OCI-LY3 (cell line): ENCODE measurements around the gene GLOD4.
"Not testable (repeated sequence)": the region's sequence is repeated elsewhere in the genome, so short reads cannot be mapped to it uniquely, and the experiment has no call there.

Source experiments
- H2AFZ ChIP-seq: fragments of 200-600, 300-600 bp; shearing (Covaris generic); 2 replicates; pipeline ENCODE4 v1.6.0; 2014; ENCODE audit warnings: antibody characterized with exemption, low read depth, low read length
- H3K27ac ChIP-seq: fragments of 200-600, 300-600 bp; sonication (generic); 2 replicates; pipeline ENCODE4 v1.5.1; 2014; ENCODE audit warnings: mild to moderate bottlenecking, low read length, moderate library complexity, mixed read lengths
- H3K27me3 ChIP-seq: fragments of 200-600, 300-600 bp; sonication (generic); 2 replicates; pipeline ENCODE4 v1.6.1; 2014; ENCODE audit warnings: low read depth, low read length, mixed read lengths
- H3K36me3 ChIP-seq: fragments of 200-600, 300-600 bp; sonication (generic); replicated peaks from 2 replicates; pipeline ENCODE3; 2014; ENCODE audit warnings: low read depth, low read length, mixed read lengths
- H3K4me1 ChIP-seq: fragments of 300-600, 200-600 bp; sonication (generic); 2 replicates; pipeline ENCODE4 v1.6.1; 2014; ENCODE audit warnings: low read length, mixed read lengths
- H3K4me2 ChIP-seq: fragments of 200-600, 300-600 bp; sonication (generic); 2 replicates; pipeline ENCODE4 v1.6.1; 2014; ENCODE audit warnings: low read length, mixed read lengths
- H3K4me3 ChIP-seq: fragments of 300-600, 200-600 bp; sonication (generic); 2 replicates; pipeline ENCODE4 v1.5.1; 2014; ENCODE audit warnings: antibody characterized with exemption, mild to moderate bottlenecking, low read length, moderate library complexity
- H3K79me2 ChIP-seq: fragments of 300-600, 200-600 bp; shearing (Covaris generic); 2 replicates; pipeline ENCODE4 v1.6.1; 2014; ENCODE audit warnings: mild to moderate bottlenecking, low read length, mixed read lengths
- H3K9ac ChIP-seq: fragments of 300-600, 200-600 bp; shearing (Covaris generic); 2 replicates; pipeline ENCODE4 v1.6.0; 2014; ENCODE audit warnings: mild to moderate bottlenecking, low read length, moderate library complexity
- H3K9me3 ChIP-seq: fragments of 200-600, 300-600 bp; shearing (Covaris generic); 2 replicates; pipeline ENCODE4 v1.6.1; 2014; ENCODE audit warnings: low read length, mixed read lengths; ENCODE audit not compliant: insufficient read depth
- H4K20me1 ChIP-seq: fragments of 200-600, 300-600 bp; sonication (generic); 2 replicates; pipeline ENCODE4 v1.6.1; 2016; ENCODE audit warnings: low read length, mixed read lengths; ENCODE audit not compliant: insufficient read depth
- EZH2phosphoT487 ChIP-seq: fragments of 200-600 bp; shearing (Covaris generic); IDR thresholded peaks from 2 replicates; pipeline ENCODE4 v1.6.1; 2018; ENCODE audit warnings: antibody characterized with exemption, mixed run types, low read depth
- TF ChIP-seq, protein P1 (sequence below): fragments of 200-600, 300-600 bp; sonication (generic); IDR thresholded peaks from 2 replicates; pipeline ENCODE4 v1.5.1; 2014; ENCODE audit warnings: antibody characterized with exemption, low read length, low read depth

Gene GLOD4

DNA sequence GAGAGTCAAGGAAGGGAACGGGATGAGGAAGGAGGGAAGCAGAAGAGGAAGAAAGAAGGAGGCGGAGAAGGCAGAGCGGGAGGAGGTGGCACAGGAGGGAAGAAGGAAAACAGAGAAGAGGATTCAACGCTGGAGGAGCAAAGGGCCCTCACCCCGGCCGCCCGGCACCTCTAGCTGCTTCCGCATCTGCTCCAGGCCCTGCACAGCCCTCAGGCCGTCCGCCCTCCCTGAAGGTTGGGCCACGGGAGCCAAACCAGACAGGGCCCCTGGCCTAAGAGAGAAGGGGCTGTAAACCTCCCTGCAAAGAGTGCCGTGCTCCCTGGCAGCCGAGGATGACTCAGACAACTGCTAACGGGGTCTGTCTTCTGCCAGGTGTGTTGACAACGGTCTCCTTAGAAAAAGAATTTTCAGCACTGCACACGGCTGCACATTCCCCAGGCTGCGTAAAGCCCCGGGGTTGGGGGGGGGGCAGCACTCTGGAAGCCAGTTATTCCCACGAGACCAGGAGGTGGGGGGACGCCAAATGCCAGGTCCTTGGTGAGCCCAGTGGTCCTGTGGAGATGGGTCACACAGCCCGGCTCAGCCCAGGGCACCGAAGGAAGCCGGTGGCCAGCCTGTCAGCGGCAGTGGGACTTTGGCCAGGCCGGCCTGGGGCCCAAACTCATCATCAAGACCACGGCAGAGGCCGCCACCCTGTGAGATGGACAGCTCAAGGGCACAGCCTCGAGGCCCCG, 29.1 kb upstream of the GLOD4 start:
- no peaks in the 10 kb centered on the region for H4K20me1 ChIP-seq
- no peak overlapping the region for H3K9ac ChIP-seq
- H3K4me2 ChIP-seq = no peak overlapping the region
- no peak overlapping the region for H3K27ac ChIP-seq
- H3K27me3 ChIP-seq = no peaks in the 10 kb centered on the region
- H3K4me1 ChIP-seq = no peaks in the 10 kb centered on the region
- TF ChIP-seq, protein P1, sequence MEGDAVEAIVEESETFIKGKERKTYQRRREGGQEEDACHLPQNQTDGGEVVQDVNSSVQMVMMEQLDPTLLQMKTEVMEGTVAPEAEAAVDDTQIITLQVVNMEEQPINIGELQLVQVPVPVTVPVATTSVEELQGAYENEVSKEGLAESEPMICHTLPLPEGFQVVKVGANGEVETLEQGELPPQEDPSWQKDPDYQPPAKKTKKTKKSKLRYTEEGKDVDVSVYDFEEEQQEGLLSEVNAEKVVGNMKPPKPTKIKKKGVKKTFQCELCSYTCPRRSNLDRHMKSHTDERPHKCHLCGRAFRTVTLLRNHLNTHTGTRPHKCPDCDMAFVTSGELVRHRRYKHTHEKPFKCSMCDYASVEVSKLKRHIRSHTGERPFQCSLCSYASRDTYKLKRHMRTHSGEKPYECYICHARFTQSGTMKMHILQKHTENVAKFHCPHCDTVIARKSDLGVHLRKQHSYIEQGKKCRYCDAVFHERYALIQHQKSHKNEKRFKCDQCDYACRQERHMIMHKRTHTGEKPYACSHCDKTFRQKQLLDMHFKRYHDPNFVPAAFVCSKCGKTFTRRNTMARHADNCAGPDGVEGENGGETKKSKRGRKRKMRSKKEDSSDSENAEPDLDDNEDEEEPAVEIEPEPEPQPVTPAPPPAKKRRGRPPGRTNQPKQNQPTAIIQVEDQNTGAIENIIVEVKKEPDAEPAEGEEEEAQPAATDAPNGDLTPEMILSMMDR = no peak
- no peak for TF ChIP-seq EZH2phosphoT487
- no peak overlapping the region for H2AFZ ChIP-seq
- H3K9me3 ChIP-seq = no peaks in the 10 kb centered on the region
- H3K4me3 ChIP-seq = no peak overlapping the region
- H3K79me2 ChIP-seq = no peaks in the 10 kb centered on the region
- H3K36me3 ChIP-seq = no peaks in the 10 kb centered on the region

DNA sequence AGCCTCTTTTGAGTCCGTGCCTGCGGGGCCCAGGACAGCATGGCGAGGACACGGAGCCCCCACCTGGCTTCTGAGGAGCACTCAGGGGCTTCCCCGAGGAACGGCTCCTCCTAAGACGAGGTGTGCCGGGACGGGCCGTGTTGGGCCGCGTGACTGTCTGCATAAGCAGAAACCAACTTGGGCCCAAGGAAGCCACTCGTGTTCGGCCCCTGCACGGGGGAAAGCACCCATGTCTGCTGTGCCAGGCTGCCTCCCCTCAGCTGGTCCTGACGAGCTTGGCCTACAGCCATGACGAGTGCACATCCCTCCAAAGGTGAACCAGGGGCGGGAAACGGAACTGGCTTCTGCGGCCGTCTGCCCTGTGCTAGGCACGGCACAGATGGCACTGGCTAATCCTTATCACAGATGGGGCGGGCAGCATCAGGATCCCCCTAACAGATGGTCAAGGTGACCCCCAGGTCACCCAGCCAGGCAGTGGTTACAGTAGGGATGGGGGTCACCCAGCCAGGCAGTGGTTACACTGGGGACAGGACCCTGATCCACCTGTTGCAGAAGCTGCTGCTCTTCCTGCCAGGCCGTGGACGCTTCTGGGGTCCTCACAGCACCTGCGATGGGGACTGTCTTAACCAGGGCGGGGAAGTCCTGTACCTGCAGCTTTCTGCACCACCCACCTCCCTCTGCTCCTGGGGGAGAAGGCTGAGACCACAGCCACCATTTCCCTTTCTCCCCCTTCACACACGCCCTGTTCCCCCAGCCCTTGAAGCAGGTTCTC, 25.6 kb upstream of the GLOD4 start:
- Histone ChIP-seq H4K20me1 (no peaks in the 10 kb centered on the region), H3K4me3 (no peak overlapping the region), H3K27ac (no peak overlapping the region), H3K27me3 (no peaks in the 10 kb centered on the region), H3K4me1 (no peaks in the 10 kb centered on the region), H2AFZ (no peak overlapping the region), H3K4me2 (no peak overlapping the region), H3K36me3 (no peaks in the 10 kb centered on the region), H3K9ac (no peak overlapping the region), H3K79me2 (no peaks in the 10 kb centered on the region), H3K9me3 (no peaks in the 10 kb centered on the region)
- TF ChIP-seq, protein P1 = no peak
- no peak for TF ChIP-seq EZH2phosphoT487

DNA sequence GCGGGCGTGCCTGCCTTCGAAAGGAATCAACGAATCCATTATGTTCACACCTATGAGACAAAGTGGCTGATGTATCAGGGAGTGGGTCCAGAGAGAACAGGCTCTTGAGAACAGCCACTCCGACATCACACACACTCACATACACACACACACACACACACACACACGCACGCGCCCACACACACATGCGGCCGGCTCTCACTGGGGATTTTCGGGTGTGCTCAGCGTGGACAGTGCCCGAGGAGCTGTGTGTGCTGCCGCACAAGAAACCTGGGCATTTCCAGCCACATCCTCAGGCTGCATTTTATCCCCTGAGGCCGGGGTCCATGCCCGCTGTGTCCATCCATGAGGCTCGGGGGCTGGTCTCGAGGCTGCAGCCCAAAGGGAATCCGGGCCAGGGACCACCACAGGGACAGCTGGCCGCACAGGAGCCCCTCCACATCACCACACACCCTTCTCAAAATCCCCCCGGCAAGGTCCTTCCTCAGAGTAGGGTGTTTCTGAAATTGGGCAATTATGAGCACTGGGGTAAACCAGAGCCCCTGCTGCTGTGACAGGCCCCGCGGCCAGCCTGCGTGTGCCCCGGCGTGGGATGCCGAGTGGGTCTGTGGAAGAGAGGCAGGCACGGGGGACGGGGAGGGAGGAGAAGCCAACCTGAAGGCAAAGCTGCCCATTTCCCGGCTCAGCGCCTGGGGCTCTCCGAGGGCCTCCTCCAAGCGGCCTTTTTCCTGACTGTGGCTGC, 24.9 kb upstream of the GLOD4 start:
- Histone ChIP-seq H3K4me3 (no peak overlapping the region), H3K27ac (no peak overlapping the region), H3K9me3 (no peaks in the 10 kb centered on the region), H3K79me2 (no peaks in the 10 kb centered on the region), H3K4me2 (no peak overlapping the region), H4K20me1 (no peaks in the 10 kb centered on the region), H3K27me3 (no peaks in the 10 kb centered on the region), H2AFZ (no peak overlapping the region), H3K36me3 (no peaks in the 10 kb centered on the region), H3K9ac (no peak overlapping the region), H3K4me1 (no peaks in the 10 kb centered on the region)
- TF ChIP-seq EZH2phosphoT487 = no peak
- TF ChIP-seq, protein P1 = no peak

DNA sequence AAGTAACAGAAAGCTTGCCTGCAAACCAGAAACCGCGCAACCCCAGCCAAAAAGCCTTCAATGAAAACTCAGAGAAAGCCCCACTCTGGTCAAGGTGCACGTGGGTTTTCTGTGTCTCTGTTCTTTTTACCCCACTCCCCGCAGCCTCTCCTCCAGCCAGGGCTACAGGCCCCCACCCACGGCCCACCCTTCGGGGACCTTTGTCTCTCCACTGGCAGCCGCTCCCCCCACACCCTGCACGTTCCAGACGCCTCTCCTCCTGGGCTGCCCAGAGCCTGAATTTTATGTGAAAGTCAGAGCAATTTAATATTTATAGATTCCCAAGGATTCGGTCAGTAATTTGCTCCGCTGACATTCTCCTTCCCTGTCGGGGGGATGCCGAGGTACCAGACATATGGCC, 24.3 kb upstream of the GLOD4 start:
- H3K4me2 ChIP-seq = no peak overlapping the region
- no peaks in the 10 kb centered on the region for H4K20me1 ChIP-seq
- no peaks in the 10 kb centered on the region for H3K4me1 ChIP-seq
- no peaks in the 10 kb centered on the region for H3K79me2 ChIP-seq
- no peak overlapping the region for H3K9ac ChIP-seq
- TF ChIP-seq, protein P1 = no peak
- TF ChIP-seq EZH2phosphoT487 = no peak
- no peaks in the 10 kb centered on the region for H3K36me3 ChIP-seq
- no peak overlapping the region for H3K4me3 ChIP-seq
- no peaks in the 10 kb centered on the region for H3K27me3 ChIP-seq
- no peak overlapping the region for H3K27ac ChIP-seq
- no peaks in the 10 kb centered on the region for H3K9me3 ChIP-seq
- no peak overlapping the region for H2AFZ ChIP-seq

DNA sequence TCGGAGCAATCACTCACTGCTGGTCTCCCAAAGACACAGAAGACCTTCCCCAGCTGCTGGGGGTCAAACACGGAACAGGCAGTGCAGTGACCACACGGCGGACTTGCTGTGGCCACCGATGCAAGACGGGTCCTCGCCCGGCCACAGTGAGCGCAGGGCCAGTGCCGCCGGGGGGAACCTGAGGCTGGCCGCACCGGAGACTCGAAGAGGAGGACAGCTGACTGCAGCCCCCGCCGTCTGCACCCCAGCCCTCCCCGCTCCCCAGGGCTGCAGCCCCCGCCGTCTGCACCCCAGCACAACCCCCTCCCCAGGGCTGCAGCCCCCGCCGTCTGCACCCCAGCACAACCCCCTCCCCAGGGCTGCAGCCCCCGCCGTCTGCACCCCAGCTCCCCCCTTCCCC, 23.8 kb upstream of the GLOD4 start:
- H3K9ac ChIP-seq, H3K4me2 ChIP-seq, H3K36me3 ChIP-seq, H3K27me3 ChIP-seq, H3K27ac ChIP-seq, H4K20me1 ChIP-seq, H3K4me1 ChIP-seq, H3K79me2 ChIP-seq, H3K9me3 ChIP-seq, H3K4me3 ChIP-seq, H2AFZ ChIP-seq: not testable (repeated sequence)
